HG03378 (cell line): ENCODE measurements around the gene BMAL1.

Source experiments
- ATAC-seq: cut with Tn5 transposase; IDR thresholded peaks from one replicate; pipeline ENCODE4 v1.9.1; 2021; ENCODE audit warnings: mild to moderate bottlenecking, moderate library complexity; ENCODE audit not compliant: unreplicated experiment

BMAL1 gene

DNA sequence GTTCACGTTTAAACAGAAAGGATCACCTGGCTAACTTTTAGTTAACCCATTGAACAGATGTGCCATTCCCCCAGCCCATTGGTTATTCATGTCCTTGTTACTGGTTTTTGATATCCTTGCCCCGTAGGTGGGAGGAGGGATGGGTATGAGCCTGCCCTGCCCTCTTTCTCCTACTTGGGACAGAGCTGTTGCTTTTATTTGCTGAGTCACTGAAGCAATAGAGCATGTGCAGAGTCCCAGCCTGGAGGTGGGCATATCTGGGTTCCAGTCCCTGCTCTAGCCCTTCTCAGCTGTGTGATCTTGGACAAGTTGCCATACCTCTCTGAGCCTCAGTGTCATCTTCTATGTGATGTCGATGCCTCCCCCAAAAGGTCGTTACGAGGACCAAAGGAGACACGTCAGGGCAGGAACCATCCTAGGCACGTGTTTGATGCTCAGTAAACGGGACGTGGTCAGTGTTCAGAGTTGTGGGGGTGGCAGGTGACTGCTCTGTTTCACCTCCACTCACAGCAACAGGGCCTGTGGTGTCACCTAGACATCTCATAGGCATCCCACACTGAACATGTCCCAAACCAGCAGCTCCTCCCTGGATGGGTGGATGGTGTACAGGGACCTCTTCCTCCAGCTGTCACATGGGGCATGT, 61.0 kb downstream of the BMAL1 start:
- no peak for ATAC-seq

GRCh38 chr11:13339195-13340153, 61.9 kb downstream of the BMAL1 start:
- no peak for ATAC-seq

DNA sequence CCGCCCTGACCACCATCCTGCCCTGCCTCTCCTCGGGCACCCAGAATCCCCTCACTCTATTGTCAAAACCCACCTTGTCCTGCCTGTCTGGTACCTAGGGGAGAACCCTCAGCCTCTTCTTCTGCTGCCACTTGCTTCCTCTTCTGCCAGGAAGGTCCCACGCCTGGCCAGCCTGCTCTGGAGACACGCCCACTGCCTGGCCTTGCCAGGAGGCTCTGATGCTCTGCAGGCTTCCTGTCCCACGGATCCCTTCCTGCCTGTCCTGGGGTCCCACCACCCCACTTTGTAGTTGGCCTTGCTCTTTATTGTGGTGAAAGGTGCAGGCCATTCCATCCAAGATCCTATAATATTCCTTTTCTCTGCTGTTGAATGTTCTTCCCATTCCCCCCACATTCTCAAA, 63.4 kb downstream of the BMAL1 start:
- ATAC-seq, result no peak

DNA sequence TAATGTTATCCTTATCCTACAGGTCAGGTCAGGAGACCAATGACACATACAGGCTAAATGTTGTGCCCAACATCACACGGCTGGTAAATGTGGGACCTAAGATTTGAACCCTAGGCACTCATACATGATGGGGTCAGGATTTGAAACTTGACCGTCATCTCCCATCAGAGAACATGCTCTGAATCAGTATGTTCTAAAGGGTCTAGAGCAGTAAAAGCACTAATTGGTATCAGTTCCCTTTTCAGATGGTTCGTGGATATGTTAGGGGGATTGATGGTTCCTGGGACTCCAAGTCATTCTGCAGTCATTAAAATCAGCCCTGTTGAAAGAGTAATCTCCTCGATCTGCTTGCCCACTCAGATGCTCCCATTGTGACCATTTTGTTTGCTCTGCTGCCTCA, 65.5 kb downstream of the BMAL1 start:
- peak; percentile 70 for ATAC-seq

GRCh38 chr11:13343931-13344717, 66.5 kb downstream of the BMAL1 start:
- no peak for ATAC-seq

GRCh38 chr11:13344818-13345217, 67.2 kb downstream of the BMAL1 start:
- ATAC-seq, result no peak

GRCh38 chr11:13346470-13346869, 68.9 kb downstream of the BMAL1 start:
- ATAC-seq, result no peak

DNA sequence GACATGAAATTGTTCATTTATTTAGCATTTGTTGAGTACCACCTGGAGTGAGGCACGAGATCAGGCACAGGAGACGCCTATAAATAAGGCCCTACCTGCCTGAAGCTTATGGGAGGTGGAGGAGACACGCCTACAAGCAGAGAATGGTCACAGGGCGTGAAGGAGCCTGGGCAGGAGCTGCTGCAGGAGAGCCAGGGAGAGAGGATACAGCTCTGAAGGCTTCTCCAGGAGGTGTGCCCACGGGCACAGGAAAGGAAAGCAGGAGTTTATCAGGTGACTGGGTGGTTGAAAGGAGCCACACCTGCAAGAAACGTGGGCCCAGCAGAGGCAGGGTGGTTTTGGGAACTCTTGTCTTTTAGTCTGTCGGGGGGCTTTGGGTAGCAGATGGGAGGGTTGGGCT, 70.3 kb downstream of the BMAL1 start:
- ATAC-seq, result no peak

DNA sequence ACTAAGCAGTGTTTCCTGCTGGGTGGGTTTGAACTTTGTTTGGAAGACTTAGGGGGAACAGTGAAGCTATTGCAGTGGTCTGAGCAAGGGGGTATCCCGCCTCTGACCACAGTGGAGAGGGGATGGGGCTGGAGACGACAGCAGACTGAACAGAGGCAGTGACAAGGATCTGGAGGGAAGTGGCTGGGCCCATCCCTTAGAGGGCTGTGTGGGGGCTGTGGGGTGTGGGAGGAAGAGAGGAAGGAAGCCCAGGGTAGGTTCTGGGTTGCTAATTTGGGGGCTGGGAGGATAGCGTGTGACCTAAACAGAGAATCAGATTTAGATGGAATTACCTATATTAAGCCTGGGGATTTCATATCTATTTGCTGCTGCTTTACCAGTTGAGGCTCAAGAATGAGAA, 70.7 kb downstream of the BMAL1 start:
- ATAC-seq, result no peak

GRCh38 chr11:13349046-13349445, 71.5 kb downstream of the BMAL1 start:
- ATAC-seq, result no peak

DNA sequence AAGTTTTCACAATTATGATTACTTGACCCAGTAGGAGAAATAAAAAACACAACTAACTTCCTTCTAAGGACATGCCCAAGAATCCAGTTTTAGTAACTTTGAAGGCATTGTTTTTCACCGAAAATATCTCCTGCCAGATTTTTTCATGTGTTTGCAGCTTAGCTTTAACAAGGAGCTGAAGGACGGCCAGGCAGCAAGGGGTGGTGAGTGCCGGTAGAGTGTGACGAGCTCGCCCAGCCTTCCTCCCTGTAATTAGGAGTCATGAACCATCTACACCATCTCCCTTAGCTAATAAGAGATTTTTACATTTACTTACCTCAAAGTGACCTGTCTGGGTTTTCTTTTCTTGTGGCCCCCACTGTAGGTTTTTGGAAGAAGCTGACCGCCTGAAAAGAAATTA, 72.0 kb downstream of the BMAL1 start:
- no peak for ATAC-seq

- no peak for ATAC-seq
Measured at GRCh38 chr11:13352711-13353110, 75.1 kb downstream of the BMAL1 start.

DNA sequence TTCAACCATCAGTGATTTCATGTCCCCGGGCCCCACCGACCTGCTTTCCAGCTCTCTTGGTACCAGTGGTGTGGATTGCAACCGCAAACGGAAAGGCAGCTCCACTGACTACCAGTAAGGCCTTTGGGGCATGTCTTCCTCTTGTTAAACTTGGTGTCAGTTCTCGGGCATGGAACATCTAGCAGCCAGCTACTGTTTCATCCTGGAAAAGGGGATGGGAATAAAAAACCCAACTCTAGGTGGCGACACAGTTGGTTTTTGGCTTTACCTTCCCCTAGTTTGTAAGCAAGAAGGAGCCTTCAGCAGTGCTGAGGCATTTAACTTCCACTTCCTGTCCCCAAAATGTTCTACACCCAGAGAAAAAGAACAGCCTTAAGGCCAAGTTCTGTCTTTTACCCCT, 76.7 kb downstream of the BMAL1 start:
- ATAC-seq, result no peak

DNA sequence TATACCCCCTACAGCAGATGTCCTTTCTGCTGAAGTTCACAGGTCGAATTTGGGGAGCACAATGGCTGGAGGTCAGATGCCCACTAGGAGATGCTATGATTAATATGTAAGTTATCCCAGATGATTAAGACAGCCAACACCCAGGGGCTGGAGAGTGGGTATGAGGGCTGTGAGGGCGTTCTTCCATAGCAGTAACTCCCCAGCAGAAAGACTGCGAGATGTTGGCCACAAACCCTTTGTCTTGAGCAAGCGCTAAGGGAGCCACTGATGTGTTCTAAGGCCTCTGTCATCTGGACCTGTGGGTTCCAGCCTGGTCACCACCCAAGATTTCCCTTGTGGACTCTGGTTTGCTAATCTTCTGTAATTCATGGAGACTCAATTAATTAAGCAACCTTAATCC, 77.6 kb downstream of the BMAL1 start:
- ATAC-seq, result no peak

- no peak for ATAC-seq
Measured at GRCh38 chr11:13357232-13357631, 79.6 kb downstream of the BMAL1 start.

GRCh38 chr11:13358596-13359270, 81.1 kb downstream of the BMAL1 start:
- ATAC-seq, result no peak

GRCh38 chr11:13362596-13363109, 85.1 kb downstream of the BMAL1 start:
- ATAC-seq, result no peak

DNA sequence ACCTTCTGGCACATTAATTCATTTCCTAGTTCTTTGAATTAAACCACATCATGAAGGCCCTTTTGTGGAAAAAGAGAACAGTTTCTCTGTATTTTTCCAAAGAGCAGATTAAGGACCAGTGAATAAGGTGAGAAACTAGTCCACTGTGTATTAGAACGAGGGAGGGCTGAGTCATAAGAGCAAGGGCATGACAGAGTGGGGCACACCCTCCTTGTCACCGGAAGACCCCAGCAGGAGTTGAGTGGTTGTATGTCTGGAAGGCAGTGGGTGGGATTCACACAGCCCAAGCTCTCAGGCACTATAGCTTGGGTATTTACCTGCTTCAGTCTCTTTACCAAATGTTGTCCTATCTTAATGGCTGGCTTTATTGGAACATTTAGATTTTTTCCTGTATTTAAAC, 86.8 kb downstream of the BMAL1 start:
- ATAC-seq, result no peak

GRCh38 chr11:13366266-13367026, 88.9 kb downstream of the BMAL1 start:
- ATAC-seq, result no peak

GRCh38 chr11:13367115-13367514, 89.5 kb downstream of the BMAL1 start:
- no peak for ATAC-seq
